ENCODE data around the gene MYH13. TPM values are rescaled to one million over a fixed set of nuclear protein-coding genes. Genes with fewer than 3 reads are reported as not detected.

The MYH13 gene
- total RNA-seq, 3 donors from 2014 or later (not counting 1 experiment from before 2014, with no cell fraction given) = not detected

- Mint-ChIP-seq H3K27me3 (ENCODE audit: low read depth in 2 of 2) (peaks cover 0 to 2% of the 10 kb centered on the region in 2 donors), H3K4me3 (no peak overlapping the region), H3K9me3 (no peaks in the 10 kb centered on the region), H3K4me1 (peaks cover 0 to 4% of the 10 kb centered on the region in 2 donors), H3K36me3 (no peaks in the 10 kb centered on the region), H3K27ac (no peak overlapping the region)
- H3K27me3 ChIP-seq (ENCODE audit: control insufficient read depth, insufficient read depth, low read length) = no peaks in the 10 kb centered on the region
- no peak overlapping the region for H3K27ac ChIP-seq (ENCODE audit: low read length)
- TF ChIP-seq CTCF (IDR thresholded peaks at IDR 0.05) = no peak
- intact Hi-C loops (cut with micrococcal nuclease) = no loop called here
- ATAC-seq (no peak), DNase-seq (no peak)
- no peak overlapping the region for H3K4me3 ChIP-seq (ENCODE audit: low read length)
- no peaks in the 10 kb centered on the region for H3K4me1 ChIP-seq (ENCODE audit: control insufficient read depth, insufficient read depth, low read length)
- no peaks in the 10 kb centered on the region for H3K9me3 ChIP-seq (ENCODE audit: control insufficient read depth, insufficient read depth, low read length)
- WGBS (ENCODE audit: insufficient coverage) = 100% methylated on average over 3 of the region's 3 CpGs
- H3K36me3 ChIP-seq (ENCODE audit: control insufficient read depth, insufficient read depth, low read length) = no peaks in the 10 kb centered on the region
Observed at GRCh38 chr17:10344816-10345215, 28.0 kb downstream of the MYH13 start.

- ATAC-seq = no peak
- Histone ChIP-seq H3K27ac (ENCODE audit: low read length) (no peak overlapping the region), H3K36me3 (ENCODE audit: control insufficient read depth, insufficient read depth, low read length) (no peaks in the 10 kb centered on the region), H3K9me3 (ENCODE audit: control insufficient read depth, insufficient read depth, low read length) (no peaks in the 10 kb centered on the region), H3K4me1 (ENCODE audit: control insufficient read depth, insufficient read depth, low read length) (no peaks in the 10 kb centered on the region), H3K27me3 (ENCODE audit: control insufficient read depth, insufficient read depth, low read length) (no peaks in the 10 kb centered on the region), H3K4me3 (ENCODE audit: low read length) (no peak overlapping the region)
- Mint-ChIP-seq H3K27ac (no peak overlapping the region), H3K4me1 (no peaks in the 10 kb centered on the region), H3K36me3 (no peaks in the 10 kb centered on the region), H3K27me3 (ENCODE audit: low read depth in 2 of 2) (no peaks in the 10 kb centered on the region), H3K4me3 (no peak overlapping the region), H3K9me3 (no peaks in the 10 kb centered on the region)
- 82% methylated on average over 7 of the region's 8 CpGs for whole genome bisulfite sequencing (ENCODE audit: insufficient coverage)
- intact Hi-C loops (cut with micrococcal nuclease) = no loop called here
- TF ChIP-seq CTCF (IDR thresholded peaks at IDR 0.05) = no peak
- DNase-seq = no peak
Observed at GRCh38 chr17:10339051-10339450, 33.8 kb downstream of the MYH13 start.

- H3K27ac ChIP-seq (ENCODE audit: low read length) = no peak overlapping the region
- no peak for ATAC-seq
- Mint-ChIP-seq H3K4me1 (no peaks in the 10 kb centered on the region), H3K27me3 (ENCODE audit: low read depth in 2 of 2) (peaks cover 0 to 1% of the 10 kb centered on the region in 2 donors), H3K9me3 (no peaks in the 10 kb centered on the region), H3K27ac (no peak overlapping the region), H3K4me3 (no peak overlapping the region), H3K36me3 (no peaks in the 10 kb centered on the region)
- no peak for TF ChIP-seq CTCF (IDR thresholded peaks at IDR 0.05)
- intact Hi-C loops (cut with micrococcal nuclease) = no loop called here
- no peaks in the 10 kb centered on the region for H3K4me1 ChIP-seq (ENCODE audit: control insufficient read depth, insufficient read depth, low read length)
- no peak for DNase-seq
- WGBS (ENCODE audit: insufficient coverage) = 84% methylated on average over 7 of the region's 9 CpGs
- no peaks in the 10 kb centered on the region for H3K27me3 ChIP-seq (ENCODE audit: control insufficient read depth, insufficient read depth, low read length)
- no peak overlapping the region for H3K4me3 ChIP-seq (ENCODE audit: low read length)
- no peaks in the 10 kb centered on the region for H3K9me3 ChIP-seq (ENCODE audit: control insufficient read depth, insufficient read depth, low read length)
- H3K36me3 ChIP-seq (ENCODE audit: control insufficient read depth, insufficient read depth, low read length) = no peaks in the 10 kb centered on the region
Observed at GRCh38 chr17:10337976-10338375, 34.8 kb downstream of the MYH13 start.

DNA sequence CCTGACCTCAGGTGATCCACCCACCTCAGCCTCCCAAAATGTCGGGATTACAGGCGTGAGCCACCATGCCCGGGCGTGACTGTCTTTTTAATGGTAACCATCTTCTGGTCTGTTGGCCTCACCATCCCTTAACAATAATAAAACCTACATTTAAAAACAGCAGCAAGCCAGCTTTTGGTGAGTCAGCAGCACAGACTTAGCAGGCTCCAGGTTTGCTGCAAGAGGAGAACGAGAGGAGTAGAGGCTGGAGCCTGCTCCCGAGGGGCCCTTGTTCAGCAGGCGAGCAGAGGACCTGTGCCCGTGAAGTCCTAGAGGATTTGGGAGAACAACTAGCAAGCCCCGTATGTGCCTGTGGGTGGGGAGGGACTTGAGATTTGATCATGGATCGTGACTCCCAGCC, 35.7 kb downstream of the MYH13 start:
- no peaks in the 10 kb centered on the region for H3K36me3 Mint-ChIP-seq
- no peaks in the 10 kb centered on the region for H3K9me3 ChIP-seq (ENCODE audit: control insufficient read depth, insufficient read depth, low read length)
- no peak overlapping the region for H3K27ac Mint-ChIP-seq
- peaks cover 0 to 7% of the 10 kb centered on the region in 2 donors for H3K27me3 Mint-ChIP-seq (ENCODE audit: low read depth in 2 of 2)
- H3K4me1 Mint-ChIP-seq = no peaks in the 10 kb centered on the region
- H3K36me3 ChIP-seq (ENCODE audit: control insufficient read depth, insufficient read depth, low read length) = no peaks in the 10 kb centered on the region
- no peak for TF ChIP-seq CTCF (IDR thresholded peaks at IDR 0.05)
- H3K4me1 ChIP-seq (ENCODE audit: control insufficient read depth, insufficient read depth, low read length) = no peaks in the 10 kb centered on the region
- intact Hi-C loops (cut with micrococcal nuclease) = no loop called here
- no peak overlapping the region for H3K4me3 Mint-ChIP-seq
- ATAC-seq (no peak), DNase-seq (no peak)
- H3K9me3 Mint-ChIP-seq = no peaks in the 10 kb centered on the region
- WGBS (ENCODE audit: insufficient coverage) = 67% methylated on average over 10 of the region's 10 CpGs
- no peaks in the 10 kb centered on the region for H3K27me3 ChIP-seq (ENCODE audit: control insufficient read depth, insufficient read depth, low read length)
- H3K27ac ChIP-seq (ENCODE audit: low read length) = no peak overlapping the region
- no peak overlapping the region for H3K4me3 ChIP-seq (ENCODE audit: low read length)

Measured in natural killer cell (primary cell).